Lung (tissue), 12 donors: ENCODE measurements around the gene MPV17L. TPM values are rescaled to one million over a fixed set of nuclear protein-coding genes. Genes with fewer than 3 reads are reported as not detected.
"Not testable (repeated sequence)": the region's sequence is repeated elsewhere in the genome, so short reads cannot be mapped to it uniquely, and the experiment has no call there.

ENCODE experiments used
- ATAC-seq: fragments of 200-7000 bp; cut with Tn5 transposase; one replicate; pipeline ENCODE4 v1.9.1; 2020; ENCODE audit warnings: moderate number of reproducible peaks; ENCODE audit not compliant: insufficient read depth, low FRiP score
- DNase-seq, 3 donors: peaks; one replicate each; pipeline ENCODE4 v3.0.0-alpha.2; 2013 to 2017
- H3K27ac ChIP-seq, 2 donors: one replicate each; pipeline ENCODE4 v1.5.1; 2013; ENCODE audit warnings: mild to moderate bottlenecking in 2 of 2, moderate library complexity in 2 of 2, control low read depth in 1 of 2, inconsistent platforms in 1 of 2, low read depth in 1 of 2, low read length in 1 of 2
- H3K27me3 ChIP-seq, 3 donors: one replicate each; pipeline ENCODE4 v1.5.1; 2013; ENCODE audit warnings: low read length in 2 of 3; ENCODE audit not compliant: control insufficient read depth in 3 of 3, insufficient read depth in 3 of 3
- H3K36me3 ChIP-seq, 4 donors: one replicate each; pipeline ENCODE4 v1.5.1; 2013; ENCODE audit warnings: low read length in 4 of 4, mild to moderate bottlenecking in 1 of 4, moderate library complexity in 1 of 4; ENCODE audit not compliant: control insufficient read depth in 4 of 4, insufficient read depth in 4 of 4
- H3K4me1 ChIP-seq, 5 donors: one replicate each; pipeline ENCODE4 v1.5.1; 2013; ENCODE audit warnings: low read length in 5 of 5, mild to moderate bottlenecking in 2 of 5, moderate library complexity in 1 of 5; ENCODE audit not compliant: control insufficient read depth in 5 of 5, insufficient read depth in 5 of 5
- H3K4me3 ChIP-seq: one replicate; pipeline ENCODE4 v1.5.1; 2013; ENCODE audit warnings: mild to moderate bottlenecking, control low read depth, moderate library complexity
- H3K9ac ChIP-seq, 2 donors: one replicate each; pipeline ENCODE4 v1.5.1; 2013; ENCODE audit warnings: low read length in 2 of 2, control low read depth in 1 of 2; ENCODE audit not compliant: insufficient read depth in 1 of 2
- H3K9me3 ChIP-seq, 4 donors: one replicate each; pipeline ENCODE4 v1.5.1; 2013; ENCODE audit warnings: low read length in 3 of 4, mild to moderate bottlenecking in 1 of 4, moderate library complexity in 1 of 4; ENCODE audit not compliant: control insufficient read depth in 4 of 4, insufficient read depth in 3 of 4
- WGBS, 2 donors: extraction: QIAGEN DNeasy Blood & Tissue Kit; methylation state at CpG; one replicate each; pipeline ENCODE4 v1.1.7; 2013; 5-methylcytosine and 5-hydroxymethylcytosine counted together
- polyA plus RNA-seq, 2 donors: library from polyadenylated mRNA; stranded (reverse); fragments of 200-250 nt; gene quantifications; one replicate each; pipeline ENCODE4 v1.2.1, GENCODE V29; 2013
- total RNA-seq, 2 donors: library from RNA; depleted of rRNA in 1 of 2; stranded (reverse); fragments of >200 nt in 1 of 2; gene quantifications; one replicate each; pipeline ENCODE4 v1.2.1, GENCODE V29; 2014 to 2021
- TF ChIP-seq, protein P1 (sequence below): IDR thresholded peaks from 2 replicates; pipeline ENCODE4 v1.5.1; 2012; ENCODE audit warnings: mild to moderate bottlenecking; ENCODE audit errors: control extremely low read depth, extremely low read depth
- donor health status: control.
- donor health status: control.
- donor health status: Bipolar disorder and iron deficiency.
- donor health status: healthy.
- donor health status: DM: yes; HTN: yes; CAD: no.

Gene MPV17L
- total and polyA plus RNA-seq, 4 donors: 1.0 to 7.0 (median 1.2) TPM

- H3K9ac ChIP-seq: no peak overlapping the region
- H3K27ac ChIP-seq: no peak overlapping the region
- H3K36me3 ChIP-seq: no peaks in the 10 kb centered on the region
- DNase-seq (no peak), ATAC-seq (no peak)
- H3K4me1 ChIP-seq: peaks cover 0 to 4% (median 0%) of the 10 kb centered on the region in 5 donors
- H3K27me3 ChIP-seq: no peaks in the 10 kb centered on the region
- no peaks in the 10 kb centered on the region for H3K9me3 ChIP-seq
- WGBS, 2 donors: 85 to 95% methylated on average over 8 of the region's 8 CpGs
- TF ChIP-seq, protein P1, sequence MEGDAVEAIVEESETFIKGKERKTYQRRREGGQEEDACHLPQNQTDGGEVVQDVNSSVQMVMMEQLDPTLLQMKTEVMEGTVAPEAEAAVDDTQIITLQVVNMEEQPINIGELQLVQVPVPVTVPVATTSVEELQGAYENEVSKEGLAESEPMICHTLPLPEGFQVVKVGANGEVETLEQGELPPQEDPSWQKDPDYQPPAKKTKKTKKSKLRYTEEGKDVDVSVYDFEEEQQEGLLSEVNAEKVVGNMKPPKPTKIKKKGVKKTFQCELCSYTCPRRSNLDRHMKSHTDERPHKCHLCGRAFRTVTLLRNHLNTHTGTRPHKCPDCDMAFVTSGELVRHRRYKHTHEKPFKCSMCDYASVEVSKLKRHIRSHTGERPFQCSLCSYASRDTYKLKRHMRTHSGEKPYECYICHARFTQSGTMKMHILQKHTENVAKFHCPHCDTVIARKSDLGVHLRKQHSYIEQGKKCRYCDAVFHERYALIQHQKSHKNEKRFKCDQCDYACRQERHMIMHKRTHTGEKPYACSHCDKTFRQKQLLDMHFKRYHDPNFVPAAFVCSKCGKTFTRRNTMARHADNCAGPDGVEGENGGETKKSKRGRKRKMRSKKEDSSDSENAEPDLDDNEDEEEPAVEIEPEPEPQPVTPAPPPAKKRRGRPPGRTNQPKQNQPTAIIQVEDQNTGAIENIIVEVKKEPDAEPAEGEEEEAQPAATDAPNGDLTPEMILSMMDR: no peak
- H3K4me3 ChIP-seq: no peak overlapping the region
Observed at GRCh38 chr16:15422222-15422621, 26.7 kb downstream of the MPV17L start.

DNA sequence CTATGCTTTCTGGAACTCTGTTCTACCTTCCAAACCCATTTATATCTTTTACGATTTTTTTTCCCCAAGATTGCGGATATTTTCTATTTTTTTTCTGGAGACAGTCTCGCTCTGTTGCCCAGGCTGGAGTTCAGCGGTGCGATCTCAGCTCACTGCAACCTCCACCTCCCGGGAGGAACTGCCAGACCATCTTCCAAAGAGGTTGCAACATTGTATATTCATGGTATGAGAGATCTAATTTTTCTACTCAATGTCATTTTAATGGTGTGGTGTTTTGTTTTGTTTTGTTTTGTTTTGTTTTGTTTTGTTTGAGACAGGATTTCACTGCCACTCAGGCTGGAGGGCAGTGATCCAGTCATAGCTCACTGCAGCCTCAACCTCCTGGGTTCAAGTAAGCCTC lies 30.3 kb downstream of the MPV17L start:
- Histone ChIP-seq H3K36me3 (no peaks in the 10 kb centered on the region), H3K27ac (no peak overlapping the region), H3K4me3 (no peak overlapping the region), H3K4me1 (peaks cover 0 to 4% (median 0%) of the 10 kb centered on the region in 5 donors), H3K9me3 (no peaks in the 10 kb centered on the region), H3K27me3 (no peaks in the 10 kb centered on the region), H3K9ac (no peak overlapping the region)
- DNase-seq (peak in 1 of 3 donors; percentile 22), ATAC-seq (no peak)
- whole genome bisulfite sequencing, 2 donors: 68 to 77% methylated on average over 6 of the region's 6 CpGs
- TF ChIP-seq, protein P1: no peak

DNA sequence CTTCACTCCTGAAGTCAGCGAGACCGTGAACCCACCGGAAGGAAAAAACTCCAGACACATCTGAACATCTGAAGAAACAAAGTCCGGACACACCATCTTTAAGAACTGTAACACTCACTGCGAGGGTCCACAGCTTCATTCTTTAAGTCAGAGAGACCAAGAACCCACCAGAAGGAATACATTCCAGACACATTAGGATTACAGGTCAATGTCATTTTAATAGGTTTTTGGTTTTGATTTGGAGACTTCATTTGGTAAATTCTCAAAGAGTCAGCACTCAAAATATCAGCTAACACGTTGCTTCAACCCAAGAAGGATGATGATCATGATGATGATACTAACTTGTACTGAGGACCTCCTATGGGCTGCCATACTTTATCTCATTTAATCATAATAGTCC lies 31.2 kb downstream of the MPV17L start:
- no peak overlapping the region for H3K27ac ChIP-seq
- peak in 2 of 3 donors; percentile 61 to 66 for DNase-seq
- 66 to 81% methylated on average over 6 of the region's 6 CpGs for WGBS, 2 donors
- no peak overlapping the region for H3K9ac ChIP-seq
- no peaks in the 10 kb centered on the region for H3K9me3 ChIP-seq
- ATAC-seq: no peak
- peaks cover 0 to 4% (median 0%) of the 10 kb centered on the region in 5 donors for H3K4me1 ChIP-seq
- TF ChIP-seq, protein P1: no peak
- no peak overlapping the region for H3K4me3 ChIP-seq
- no peaks in the 10 kb centered on the region for H3K27me3 ChIP-seq
- no peaks in the 10 kb centered on the region for H3K36me3 ChIP-seq

GRCh38 chr16:15427648-15428239 lies 32.2 kb downstream of the MPV17L start:
- Histone ChIP-seq H3K27me3 (no peaks in the 10 kb centered on the region), H3K4me1 (peaks cover 0 to 4% (median 0%) of the 10 kb centered on the region in 5 donors), H3K36me3 (no peaks in the 10 kb centered on the region), H3K4me3 (no peak overlapping the region), H3K9me3 (no peaks in the 10 kb centered on the region), H3K9ac (peak overlapping the region in 1 of 2 donors; percentile 65), H3K27ac (peak overlapping the region in 1 of 2 donors; percentile 29)
- TF ChIP-seq, protein P1: peak; percentile 55
- WGBS, 2 donors: 14 to 23% methylated on average over 8 of the region's 8 CpGs
- peak; percentile 86 to 89 (median 88) for DNase-seq
- ATAC-seq: peak; percentile 82

DNA sequence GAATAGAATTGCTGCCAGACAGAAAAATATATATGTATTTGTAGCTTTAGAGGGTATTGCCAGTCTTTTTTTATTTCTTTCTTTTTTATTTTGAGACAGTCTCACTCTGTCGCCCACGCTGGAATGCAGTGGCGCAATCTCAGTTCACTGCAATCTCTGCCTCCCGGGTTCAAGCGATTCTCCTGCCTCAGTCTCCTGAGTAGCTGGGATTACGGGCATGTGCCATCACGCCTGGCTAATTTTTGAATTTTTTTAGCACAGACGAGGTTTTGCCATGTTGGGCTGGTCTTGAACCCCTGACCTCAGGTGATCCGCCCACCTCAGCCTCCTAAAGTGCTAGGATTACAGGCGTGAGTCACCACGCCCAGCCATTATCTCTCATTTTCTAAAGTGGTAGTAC lies 35.3 kb downstream of the MPV17L start:
- not testable (repeated sequence) for H3K27ac ChIP-seq, H3K36me3 ChIP-seq, H3K9ac ChIP-seq, H3K4me1 ChIP-seq, ATAC-seq, DNase-seq, H3K9me3 ChIP-seq, H3K4me3 ChIP-seq
- H3K27me3 ChIP-seq: peaks cover 0 to 11% (median 2%) of the 10 kb centered on the region in 3 donors
- WGBS, 2 donors: 87 to 88% methylated on average over 11 of the region's 11 CpGs
